Right lobe of liver (tissue), 6 donors: ENCODE results near the gene EPHX1. TPM values are rescaled to one million over a fixed set of nuclear protein-coding genes. Genes with fewer than 3 reads are reported as not detected.
A peak's percentile ranks its signal among the peaks of the same experiment; 100 is the strongest.

Source experiments
- ATAC-seq, 4 donors: fragments of 200-7000 bp; cut with Tn5 transposase; one replicate each; pipeline ENCODE4 v1.9.1; 2020; ENCODE audit warnings: mild to moderate bottlenecking in 4 of 4, moderate library complexity in 4 of 4
- DNase-seq, 3 donors: peaks; one replicate each; pipeline ENCODE4 v3.0.0-alpha.2; 2020
- H3K27ac ChIP-seq, 3 donors: fragments of 200-600 bp; one replicate each; pipeline ENCODE4 v1.8.0; 2022
- H3K27me3 ChIP-seq, 2 donors: fragments of 200-600 bp; one replicate each; pipeline ENCODE4 v1.8.0; 2022
- H3K36me3 ChIP-seq, 4 donors: fragments of 200-600 bp; sonication (generic) in 1 of 4; one replicate each; pipeline versions ENCODE4 v1.5.1 to v1.8.0; 2017 to 2022; ENCODE audit warnings: control low read depth in 1 of 4
- H3K4me1 ChIP-seq, 4 donors: fragments of 200-600 bp; sonication (generic) in 1 of 4; one replicate each; pipeline versions ENCODE4 v1.5.1 to v1.8.0; 2017 to 2022; ENCODE audit warnings: control low read depth in 1 of 4
- H3K4me3 ChIP-seq, 3 donors: fragments of 200-600 bp; one replicate each; pipeline ENCODE4 v1.8.0; 2022
- H3K9me3 ChIP-seq, 4 donors: fragments of 200-600 bp; sonication (generic) in 1 of 4; one replicate each; pipeline versions ENCODE4 v1.5.1 to v1.8.0; 2017 to 2022; ENCODE audit warnings: control low read depth in 1 of 4
- CTCF ChIP-seq, 4 donors: fragments of 200-600 bp in 3 of 4; fragments of 450-650 bp in 1 of 4; IDR thresholded peaks; one replicate each; pipeline versions ENCODE4 v1.5.1 to v1.8.0; 2016 to 2022; ENCODE audit warnings: antibody characterized with exemption in 4 of 4, mild to moderate bottlenecking in 2 of 4
- POLR2A ChIP-seq: fragments of 450-650 bp; IDR thresholded peaks from one replicate; pipeline ENCODE4 v1.6.1; 2017; ENCODE audit warnings: antibody characterized with exemption, mild to moderate bottlenecking
- WGBS: methylation state at CpG from one replicate; pipeline ENCODE4 v1.1.6; 2018; ENCODE audit warnings: low coverage, low lambda C conversion rate; ENCODE audit not compliant: insufficient coverage; ENCODE audit errors: missing lambda C conversion rate; 5-methylcytosine and 5-hydroxymethylcytosine counted together
- intact Hi-C, 2 donors: fragments of 100-400 bp; cut with DNase I; formaldehyde crosslinking; loops; one replicate each; pipeline versions ENCODE4 v1.11.2 to v1.14.1; 2022
- total RNA-seq, 6 experiments: library from RNA; depleted of rRNA in 2 of 6; stranded (reverse); fragments of >200 nt in 2 of 6; fragmentation: NEBNext Ultra II Directional in 3 of 6; extraction: Animal tissue kit (Norgen Biotek cat#: 25700) in 3 of 6; gene quantifications; one replicate each; pipeline versions ENCODE4 v1.1.0 to v1.2.4, GENCODE V29; 2016 to 2023
- donor health status: DM: no; HTN: yes; CAD: no.
- donor health status: DM: no; HTN: no; CAD: no.
- donor health status: DM: no; HTN: no; CAD: no.
- donor health status: DM: no; HTN: yes; CAD: no.
- donor health status: DM: no; HTN: yes; CAD: no.

Gene EPHX1
- total RNA-seq, 6 experiments from 2014 or later, result 331 to 4,402 (median 1,032) TPM

GRCh38 chr1:225824533-225824941 is 14.6 kb downstream of the EPHX1 start:
- WGBS, result 29% methylated on average over 7 of the region's 12 CpGs

GRCh38 chr1:225825078-225825477 is 15.2 kb downstream of the EPHX1 start:
- Histone ChIP-seq H3K9me3 (no peaks in the 10 kb centered on the region), H3K36me3 (peaks cover 0 to 41% (median 4%) of the 10 kb centered on the region in 4 donors), H3K27ac (peak overlapping the region; percentile 66 to 96 (median 66)), H3K4me1 (peaks cover 0 to 68% (median 29%) of the 10 kb centered on the region in 4 donors), H3K27me3 (no peaks in the 10 kb centered on the region), H3K4me3 (peak overlapping the region; percentile 35 to 93 (median 81))
- WGBS, result 23% methylated on average over 5 of the region's 6 CpGs
- TF ChIP-seq POLR2A (peak; percentile 68), CTCF (IDR thresholded peaks at IDR 0.05) (no peak)
- DNase-seq (peak; percentile 76 to 93 (median 89)), ATAC-seq (peak; percentile 69 to 87 (median 77))
- intact Hi-C loops, result no loop called here

More at GRCh38 chr1:225824533-225824941, 14.6 kb downstream of the EPHX1 start:
- Histone ChIP-seq H3K4me3 (peak overlapping the region in 2 of 3 donors; percentile 81 to 93), H3K36me3 (peaks cover 0 to 36% (median 3%) of the 10 kb centered on the region in 4 donors), H3K27me3 (no peaks in the 10 kb centered on the region), H3K27ac (peak overlapping the region; percentile 66 to 96 (median 66)), H3K9me3 (no peaks in the 10 kb centered on the region), H3K4me1 (peaks cover 0 to 68% (median 31%) of the 10 kb centered on the region in 4 donors)
- TF ChIP-seq CTCF (IDR thresholded peaks at IDR 0.05), result no peak
- no peak for TF ChIP-seq POLR2A
- intact Hi-C loops, result no loop called here
- DNase-seq (peak in 1 of 3 donors; percentile 46), ATAC-seq (peak in 1 of 4 donors; percentile 0)

- ATAC-seq (peak; percentile 6 to 27 (median 22)), DNase-seq (peak in 1 of 3 donors; percentile 37)
- Histone ChIP-seq H3K4me3 (peak overlapping the region; percentile 35 to 93 (median 81)), H3K9me3 (no peaks in the 10 kb centered on the region), H3K27ac (peak overlapping the region; percentile 66 to 96 (median 66)), H3K36me3 (peaks cover 0 to 47% (median 6%) of the 10 kb centered on the region in 4 donors), H3K4me1 (peaks cover 0 to 68% (median 26%) of the 10 kb centered on the region in 4 donors), H3K27me3 (no peaks in the 10 kb centered on the region)
- 23% methylated on average over 4 of the region's 7 CpGs for WGBS
- no peak for TF ChIP-seq POLR2A
- TF ChIP-seq CTCF (IDR thresholded peaks at IDR 0.05), result no peak
- intact Hi-C loops, result no loop called here
These were observed 15.7 kb downstream of the EPHX1 start for GRCh38 chr1:225825607-225826007.

- Histone ChIP-seq H3K27ac (peak overlapping the region; percentile 13 to 96 (median 66)), H3K9me3 (no peaks in the 10 kb centered on the region), H3K27me3 (no peaks in the 10 kb centered on the region), H3K4me3 (peak overlapping the region; percentile 24 to 93 (median 81)), H3K36me3 (peaks cover 0 to 56% (median 16%) of the 10 kb centered on the region in 4 donors), H3K4me1 (peaks cover 0 to 71% (median 20%) of the 10 kb centered on the region in 4 donors)
- intact Hi-C loops, result no loop called here
- no peak for TF ChIP-seq CTCF (IDR thresholded peaks at IDR 0.05)
- TF ChIP-seq POLR2A, result no peak
- DNase-seq (no peak), ATAC-seq (no peak)
- 45% methylated on average over 2 of the region's 8 CpGs for WGBS
These were observed 17.2 kb downstream of the EPHX1 start for GRCh38 chr1:225827076-225827475.
